IPS-18c (cell line): Measurements from ENCODE around the gene KLHDC4.
A peak's percentile ranks its signal among the peaks of the same experiment; 100 is the strongest.
"Not testable (repeated sequence)": the region's sequence is repeated elsewhere in the genome, so short reads cannot be mapped to it uniquely, and the experiment has no call there.

Experiments
- H3K4me3 ChIP-seq: 2 replicates; pipeline ENCODE4 v1.7.0; 2013; ENCODE audit warnings: low read depth, mild to moderate bottlenecking, low read length, moderate library complexity; ENCODE audit not compliant: insufficient read depth
- H3K9me3 ChIP-seq: one replicate; pipeline ENCODE4 v1.6.1; 2013; ENCODE audit warnings: mild to moderate bottlenecking, low read length, moderate library complexity; ENCODE audit not compliant: control insufficient read depth, insufficient read depth

Gene KLHDC4

GRCh38 chr16:87790292-87791100, 24.7 kb upstream of the KLHDC4 start:
- H3K4me3 ChIP-seq: no peak overlapping the region
- no peaks in the 10 kb centered on the region for H3K9me3 ChIP-seq

GRCh38 chr16:87789437-87790291, 23.9 kb upstream of the KLHDC4 start:
- H3K4me3 ChIP-seq: no peak overlapping the region
- no peaks in the 10 kb centered on the region for H3K9me3 ChIP-seq

- not testable (repeated sequence) for H3K4me3 ChIP-seq, H3K9me3 ChIP-seq
These were observed 23.1 kb upstream of the KLHDC4 start for GRCh38 chr16:87788730-87789436.

- H3K9me3 ChIP-seq, H3K4me3 ChIP-seq: not testable (repeated sequence)
These were observed 21.8 kb upstream of the KLHDC4 start for GRCh38 chr16:87787451-87788091.

GRCh38 chr16:87784812-87785211, 19.0 kb upstream of the KLHDC4 start:
- no peaks in the 10 kb centered on the region for H3K9me3 ChIP-seq
- H3K4me3 ChIP-seq: no peak overlapping the region

GRCh38 chr16:87782033-87782432, 16.2 kb upstream of the KLHDC4 start:
- H3K9me3 ChIP-seq: no peaks in the 10 kb centered on the region
- H3K4me3 ChIP-seq: no peak overlapping the region

- Histone ChIP-seq H3K4me3 (no peak overlapping the region), H3K9me3 (no peaks in the 10 kb centered on the region)
These were observed 14.7 kb upstream of the KLHDC4 start for GRCh38 chr16:87780385-87780989.

- Histone ChIP-seq H3K9me3 (no peaks in the 10 kb centered on the region), H3K4me3 (no peak overlapping the region)
These were observed 13.2 kb upstream of the KLHDC4 start for GRCh38 chr16:87778830-87779579.

- no peaks in the 10 kb centered on the region for H3K9me3 ChIP-seq
These were observed 12.7 kb upstream of the KLHDC4 start for GRCh38 chr16:87778476-87778829.

GRCh38 chr16:87773836-87774235, 8.1 kb upstream of the KLHDC4 start:
- not testable (repeated sequence) for H3K9me3 ChIP-seq, H3K4me3 ChIP-seq

More at GRCh38 chr16:87778476-87778829, 12.7 kb upstream of the KLHDC4 start:
- H3K4me3 ChIP-seq: no peak overlapping the region

- not testable (repeated sequence) for H3K4me3 ChIP-seq, H3K9me3 ChIP-seq
These were observed 1.7 kb upstream of the KLHDC4 start for GRCh38 chr16:87767456-87767855.

GRCh38 chr16:87766485-87766797, 655 bp upstream of the KLHDC4 start:
- Histone ChIP-seq H3K4me3 (peak overlapping the region; percentile 95), H3K9me3 (no peaks in the 10 kb centered on the region)

GRCh38 chr16:87765473-87765775, 362 bp downstream of the KLHDC4 start:
- H3K4me3 ChIP-seq: peak overlapping the region; percentile 95
- H3K9me3 ChIP-seq: no peaks in the 10 kb centered on the region

GRCh38 chr16:87764600-87765472, 950 bp downstream of the KLHDC4 start:
- no peaks in the 10 kb centered on the region for H3K9me3 ChIP-seq
- H3K4me3 ChIP-seq: peak overlapping the region; percentile 95

- Histone ChIP-seq H3K4me3 (no peak overlapping the region), H3K9me3 (no peaks in the 10 kb centered on the region)
These were observed 3.2 kb downstream of the KLHDC4 start for GRCh38 chr16:87762620-87763019.

GRCh38 chr16:87762071-87762571, 3.7 kb downstream of the KLHDC4 start:
- H3K4me3 ChIP-seq: no peak overlapping the region
- H3K9me3 ChIP-seq: no peaks in the 10 kb centered on the region
